Hypothalamus (tissue), 51 donors: ENCODE data around the gene ANXA2.
"Not testable (repeated sequence)": the region's sequence is repeated elsewhere in the genome, so short reads cannot be mapped to it uniquely, and the experiment has no call there.

Experiments
- DNase-seq, 51 donors: peaks; one replicate each; lab custom pipeline; 2025; lab: John Stamatoyannopoulos, UW

Gene ANXA2

DNA sequence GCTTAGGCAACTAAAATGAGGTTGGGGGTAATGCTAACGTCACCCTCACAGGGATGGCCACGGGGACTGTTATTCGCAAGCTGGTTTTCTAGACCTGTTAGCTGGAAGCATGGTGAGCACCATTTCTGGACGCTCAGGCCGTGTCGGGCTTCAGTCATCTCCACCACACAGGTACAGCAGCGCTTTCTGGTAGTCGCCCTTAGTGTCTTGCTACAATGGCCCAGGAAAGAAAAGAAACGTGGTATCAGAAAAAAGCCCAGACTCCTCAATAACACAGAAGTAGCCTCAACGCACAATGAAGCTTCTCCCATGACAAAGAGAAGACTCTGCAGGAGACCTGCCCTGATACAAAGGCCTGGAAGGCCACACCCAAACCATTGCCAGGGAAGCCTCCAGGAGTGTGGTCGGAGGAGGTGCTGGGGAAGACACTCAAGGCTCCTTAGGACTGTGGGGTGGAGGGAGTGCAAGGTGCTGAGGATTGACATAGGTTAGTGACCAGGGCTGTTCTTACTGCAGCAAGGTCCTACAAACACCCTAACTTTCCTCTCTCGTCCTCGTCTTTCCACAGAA lies 50.2 kb downstream of the ANXA2 start:
- no peak for DNase-seq

DNA sequence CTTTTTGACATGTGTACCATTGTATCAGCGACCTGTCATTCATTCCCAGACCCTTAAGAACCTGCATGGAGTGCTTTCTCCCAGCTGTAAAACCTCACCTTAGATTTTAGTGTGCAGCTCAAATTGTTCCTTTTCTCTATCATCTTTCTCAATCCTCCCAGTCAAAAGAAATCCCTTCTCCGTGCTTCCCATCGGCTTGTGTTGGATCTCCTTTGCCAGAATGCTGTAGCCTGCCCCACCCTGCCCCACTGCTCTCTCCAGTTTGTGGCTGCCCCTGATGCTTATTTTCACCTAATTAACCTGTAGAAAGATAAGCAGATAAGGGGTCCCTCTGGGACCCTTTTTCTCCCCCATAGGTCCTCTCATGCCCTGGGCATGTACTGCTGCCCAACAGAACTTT lies 51.1 kb downstream of the ANXA2 start:
- DNase-seq: no peak

DNA sequence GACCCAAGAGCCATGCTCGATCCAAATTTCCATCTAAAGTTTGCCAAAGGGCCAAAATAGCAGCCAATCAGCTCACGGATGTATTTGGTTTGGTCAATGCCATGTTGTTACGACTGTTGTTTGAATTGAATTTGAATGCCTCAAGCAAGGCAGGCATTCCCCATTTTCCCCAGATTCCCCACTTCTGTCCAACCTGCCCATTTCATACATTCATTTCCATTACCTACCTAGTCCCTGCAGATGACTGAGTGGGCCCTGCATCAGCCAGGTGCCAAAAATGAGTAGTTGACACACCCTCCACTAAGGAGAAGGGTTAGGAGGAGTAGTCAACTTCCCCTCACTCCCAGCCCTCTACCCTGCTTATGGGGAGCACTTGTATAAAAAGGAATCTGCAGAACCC lies 51.7 kb downstream of the ANXA2 start:
- DNase-seq: no peak

DNA sequence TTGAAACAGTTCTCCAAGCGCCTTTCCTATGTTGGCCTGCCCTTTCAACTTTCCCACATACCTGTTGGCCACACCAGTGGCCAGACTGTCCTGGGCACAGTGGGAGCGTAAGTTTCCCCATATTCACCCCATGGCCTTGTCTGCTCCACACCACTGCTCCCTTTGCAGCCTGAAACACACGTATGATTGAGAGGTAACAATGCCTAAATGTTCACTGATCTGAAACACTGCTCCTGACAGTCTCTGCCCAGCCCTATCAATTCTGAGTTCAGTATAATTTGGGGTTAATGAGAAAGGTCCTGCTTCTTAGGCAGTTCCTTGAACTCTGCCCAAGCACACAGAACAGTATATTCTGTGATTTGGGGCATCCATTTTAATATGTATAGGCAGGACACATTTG lies 52.2 kb downstream of the ANXA2 start:
- no peak for DNase-seq

DNA sequence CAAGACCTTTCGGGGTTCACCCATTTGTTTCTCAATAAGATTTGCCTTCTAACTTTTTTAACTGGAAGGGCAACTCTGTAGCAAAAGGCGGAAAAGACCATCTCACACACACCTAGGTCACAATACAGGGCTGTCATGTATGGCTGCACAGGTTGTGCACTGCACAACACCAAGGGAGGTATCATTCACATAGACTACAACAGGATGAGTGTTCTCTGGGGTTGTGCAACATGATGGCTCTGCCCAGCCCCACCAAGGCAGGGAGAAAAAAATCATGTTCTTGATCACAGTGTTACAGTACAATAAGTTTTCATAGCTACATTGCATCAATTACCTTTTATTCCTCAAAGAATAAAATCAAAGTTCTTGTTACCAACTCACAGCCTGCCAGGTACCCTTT lies 52.8 kb downstream of the ANXA2 start:
- no peak for DNase-seq

DNA sequence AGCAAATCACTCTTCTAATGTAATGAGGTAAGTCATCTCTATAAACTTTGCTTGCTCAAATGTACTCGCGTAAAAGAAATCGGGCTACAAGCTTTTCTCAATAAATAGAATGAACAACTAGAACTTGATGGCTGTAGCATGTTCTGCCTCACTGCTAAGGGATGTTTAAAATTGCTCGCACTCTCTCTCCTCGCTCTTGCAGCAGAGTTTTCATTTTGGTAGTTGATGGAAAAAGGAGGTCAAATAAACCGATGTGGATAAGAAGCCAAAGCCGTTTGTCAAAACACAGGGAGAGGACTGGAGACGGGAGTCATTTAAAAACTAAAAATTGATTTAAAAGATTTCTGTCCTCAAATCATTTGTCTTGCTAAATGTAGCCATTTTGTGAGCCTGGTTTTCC lies 53.3 kb downstream of the ANXA2 start:
- DNase-seq: no peak

DNA sequence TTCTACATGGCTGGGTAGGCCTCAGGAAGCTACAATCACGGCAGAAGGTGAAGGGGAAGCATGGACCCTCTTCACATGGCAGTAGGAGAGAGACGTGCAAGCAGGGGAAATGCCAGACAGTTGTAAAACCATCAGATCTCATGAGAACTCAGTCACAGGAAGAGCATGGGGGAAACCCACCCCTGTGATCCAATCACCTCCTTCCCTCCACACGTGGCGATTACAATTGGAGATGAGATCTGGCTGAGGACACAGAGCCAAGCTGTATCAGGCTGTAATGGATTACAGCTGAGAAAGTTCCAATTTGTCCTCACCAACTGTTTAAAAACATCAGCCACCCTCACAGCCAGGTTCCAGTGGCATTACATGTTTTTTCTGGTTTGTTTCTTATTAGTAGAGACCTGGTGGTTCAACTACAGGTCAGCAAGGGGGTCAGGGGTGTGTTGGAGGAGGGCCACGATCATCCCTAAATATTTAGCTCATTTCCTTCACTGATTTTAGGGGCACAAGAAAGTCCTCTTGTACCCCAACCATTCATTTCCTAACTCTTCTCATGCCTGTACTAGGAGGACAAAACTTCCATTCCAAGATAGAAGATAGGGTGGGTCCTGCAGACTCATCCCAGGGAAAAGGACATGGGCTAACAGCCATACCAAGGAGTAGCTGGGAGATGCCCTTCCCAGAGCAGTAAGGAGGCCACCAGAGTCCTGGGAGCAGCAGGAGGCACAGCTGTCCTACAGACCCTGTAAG lies 54.4 kb downstream of the ANXA2 start:
- no peak for DNase-seq

DNA sequence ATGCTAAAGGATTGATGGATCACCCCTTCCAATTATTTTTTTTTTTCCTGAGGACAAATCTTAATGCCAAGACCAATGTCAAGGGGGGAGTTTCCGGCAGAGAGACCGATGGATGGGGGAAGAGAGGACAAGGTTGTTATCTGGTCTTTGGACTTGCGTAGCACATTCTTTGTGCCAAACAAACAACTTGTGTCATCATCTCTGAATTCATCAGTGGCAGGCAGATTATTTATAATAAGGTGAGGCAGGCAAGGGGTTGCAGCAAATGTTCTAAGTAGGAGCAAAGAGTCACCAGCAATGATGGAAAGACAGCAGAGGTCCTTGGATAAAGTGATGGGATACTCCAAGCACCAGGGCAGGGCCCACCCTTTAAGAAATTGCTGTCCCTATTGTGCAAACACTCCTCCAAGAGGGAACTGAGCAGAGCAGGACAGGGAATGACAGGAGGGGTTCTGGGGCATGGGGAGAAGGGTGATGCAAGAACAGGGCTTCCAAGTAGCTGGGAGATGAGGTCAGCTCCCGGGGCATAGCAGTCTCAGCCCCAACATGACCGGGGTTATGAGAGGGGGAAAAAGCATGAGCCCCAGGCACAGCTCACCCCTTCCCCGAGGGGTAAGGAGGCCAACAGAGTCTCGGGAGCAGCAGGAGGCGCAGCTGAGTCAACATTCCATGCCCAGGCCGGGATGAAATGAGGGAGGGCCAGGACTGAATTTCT lies 57.4 kb downstream of the ANXA2 start:
- DNase-seq: no peak

DNA sequence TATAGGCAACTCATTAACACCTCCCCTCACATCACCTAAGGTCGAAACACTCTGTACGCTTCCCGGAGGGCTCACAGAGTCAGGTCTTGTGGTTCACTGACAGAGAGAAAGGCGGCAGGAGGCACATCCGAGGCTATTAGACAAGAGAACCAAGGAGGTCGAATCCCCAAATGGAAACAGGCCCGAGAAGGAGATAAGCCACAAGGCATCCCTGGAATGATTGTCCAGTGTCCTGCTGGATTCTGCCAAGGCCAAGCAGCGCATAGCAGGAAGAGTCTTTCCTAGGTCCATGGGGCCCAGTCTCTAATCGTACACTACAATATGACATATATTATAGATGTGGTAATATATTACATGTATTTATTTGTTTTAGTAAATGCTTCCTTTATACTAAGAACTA lies 58.5 kb downstream of the ANXA2 start:
- DNase-seq: no peak

DNA sequence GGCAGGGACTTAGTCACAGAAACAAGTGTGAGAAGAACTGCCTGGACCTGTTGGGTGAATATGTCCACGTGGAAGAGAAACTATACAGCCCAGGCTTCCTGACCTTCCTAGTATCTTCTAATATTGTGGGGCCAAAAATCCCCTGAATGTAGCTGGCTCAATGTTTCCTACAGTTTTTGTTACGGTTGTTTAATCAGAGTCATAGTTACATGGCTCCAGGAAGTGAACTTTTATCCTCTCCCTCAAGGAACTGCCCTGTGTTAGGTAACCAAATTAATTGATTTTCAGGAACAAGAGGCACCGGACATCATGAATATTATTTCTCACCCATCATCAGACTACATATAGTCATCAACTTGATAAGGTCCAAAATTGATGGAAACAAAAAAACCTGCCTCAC lies 59.0 kb downstream of the ANXA2 start:
- no peak for DNase-seq

DNA sequence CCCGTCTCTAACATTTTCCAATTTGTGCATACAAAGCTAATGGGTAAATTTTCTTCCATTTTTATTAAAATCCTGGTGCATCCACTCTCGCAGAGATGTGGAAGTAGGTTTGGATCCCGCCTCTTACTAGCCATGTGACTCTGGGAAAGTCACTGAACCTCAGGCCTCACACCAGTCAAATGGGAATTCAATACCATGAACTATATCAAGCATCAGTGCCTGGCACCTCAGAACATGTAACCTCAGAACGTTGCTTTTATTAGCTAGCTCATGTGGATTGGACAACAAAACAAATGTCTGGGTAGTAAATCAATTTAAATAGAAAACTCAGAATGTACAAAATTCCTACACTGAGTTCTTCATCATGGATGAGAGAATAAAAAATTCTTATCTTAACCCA lies 60.7 kb downstream of the ANXA2 start:
- DNase-seq: no peak

DNA sequence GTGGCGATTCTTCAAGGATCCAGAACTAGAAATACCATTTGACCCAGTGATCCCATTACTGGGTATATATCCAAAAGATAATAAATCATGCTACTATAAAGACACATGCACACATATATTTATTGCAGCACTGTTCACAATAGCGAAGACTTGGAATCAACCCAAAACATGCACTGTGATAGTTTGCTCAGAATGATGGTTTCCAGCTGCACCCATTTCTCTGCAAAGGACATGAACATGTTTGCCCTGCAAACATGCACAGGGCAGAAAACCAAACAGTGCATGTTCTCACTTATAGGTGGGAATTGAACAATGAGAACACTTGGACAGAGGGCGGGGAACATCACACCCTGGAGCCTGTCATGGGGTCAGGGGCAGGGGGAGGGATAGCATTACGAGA lies 62.5 kb downstream of the ANXA2 start:
- not testable (repeated sequence) for DNase-seq

DNA sequence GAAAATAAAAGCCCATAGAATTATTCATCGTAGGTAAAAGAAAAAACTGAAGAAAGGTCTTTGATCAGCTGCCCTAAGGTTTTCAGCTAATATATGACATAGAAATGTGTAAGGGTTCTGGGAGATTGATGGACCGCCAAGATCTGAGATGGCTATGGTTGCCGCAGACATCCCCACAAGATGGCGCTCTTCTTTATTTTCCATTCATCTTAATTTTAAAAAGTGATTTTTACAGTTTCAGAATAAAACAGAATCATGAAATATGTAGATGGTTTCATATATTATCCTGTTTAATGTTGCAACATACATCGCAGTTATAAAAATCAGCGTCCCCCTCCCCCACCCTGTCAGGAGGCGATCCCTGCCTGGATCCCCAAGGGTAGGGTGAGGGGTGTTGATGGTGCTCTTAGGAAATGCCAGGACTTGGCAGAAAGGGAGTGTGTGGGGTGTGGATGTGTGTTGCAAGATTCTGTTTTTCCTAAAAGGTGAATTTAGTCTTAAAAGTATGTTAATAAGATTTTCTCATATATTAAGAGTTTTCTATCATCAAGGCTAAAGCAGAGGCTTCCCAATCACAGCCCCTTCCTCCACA lies 68.8 kb downstream of the ANXA2 start:
- DNase-seq: no peak

DNA sequence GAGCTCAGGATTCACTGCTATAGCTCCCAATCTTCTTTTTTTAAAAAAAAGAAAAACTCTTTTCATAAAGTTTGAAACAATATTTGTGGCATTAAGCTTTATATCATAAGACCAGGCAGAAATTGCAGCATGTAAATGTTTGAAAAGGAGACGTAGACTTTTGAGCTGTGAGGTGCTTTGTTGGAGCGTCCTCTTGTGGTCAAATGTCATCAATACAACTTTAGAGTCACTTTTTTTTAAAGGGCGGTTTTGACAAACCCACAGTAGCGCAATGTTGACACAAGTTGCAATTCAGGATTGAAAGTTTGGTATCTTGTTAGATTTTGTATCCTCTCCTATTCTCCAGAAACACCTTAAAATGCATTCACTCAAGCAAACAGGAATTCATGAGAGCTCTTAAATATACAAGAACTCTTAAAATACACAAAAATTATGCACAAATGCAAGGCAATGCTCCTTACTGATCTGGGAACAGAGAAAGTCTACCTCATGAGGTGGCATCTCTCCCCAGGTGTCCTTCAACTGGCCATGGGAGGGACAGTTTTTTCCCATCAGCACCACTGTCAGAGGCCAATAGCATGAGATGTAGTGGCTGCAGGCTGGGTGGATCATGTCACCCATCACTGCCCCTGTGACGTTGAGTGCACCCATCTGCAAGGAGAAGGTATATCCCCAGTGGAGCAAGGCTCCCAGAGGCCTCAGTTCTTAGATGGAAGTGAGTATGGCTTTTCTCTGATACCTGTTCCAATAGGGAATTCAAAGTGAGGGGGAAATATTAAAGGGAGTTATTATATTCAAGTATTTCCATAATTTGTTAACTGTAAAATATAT lies 70.7 kb downstream of the ANXA2 start:
- DNase-seq: peak in 8 of 51 donors; percentile 1 to 49 (median 18)

DNA sequence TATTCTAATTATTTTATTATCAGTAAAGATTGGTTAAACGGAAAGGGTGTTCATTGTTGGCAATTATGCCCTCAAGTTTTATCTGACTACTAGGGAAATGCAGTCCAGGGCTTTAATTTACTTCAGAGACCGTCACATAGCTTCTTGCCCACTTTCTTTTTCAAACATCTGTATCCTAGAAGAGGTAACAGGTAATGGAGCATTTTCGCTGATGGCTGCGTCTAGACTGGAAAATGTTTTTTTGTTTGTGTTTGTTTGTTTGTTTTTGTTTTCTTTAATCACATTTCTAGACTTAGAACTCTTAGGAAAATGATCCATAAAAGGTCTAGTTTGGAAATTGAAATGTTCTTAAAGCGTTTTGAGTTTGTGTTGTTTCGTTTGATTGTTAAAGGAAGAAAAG lies 71.4 kb downstream of the ANXA2 start:
- DNase-seq: no peak

DNA sequence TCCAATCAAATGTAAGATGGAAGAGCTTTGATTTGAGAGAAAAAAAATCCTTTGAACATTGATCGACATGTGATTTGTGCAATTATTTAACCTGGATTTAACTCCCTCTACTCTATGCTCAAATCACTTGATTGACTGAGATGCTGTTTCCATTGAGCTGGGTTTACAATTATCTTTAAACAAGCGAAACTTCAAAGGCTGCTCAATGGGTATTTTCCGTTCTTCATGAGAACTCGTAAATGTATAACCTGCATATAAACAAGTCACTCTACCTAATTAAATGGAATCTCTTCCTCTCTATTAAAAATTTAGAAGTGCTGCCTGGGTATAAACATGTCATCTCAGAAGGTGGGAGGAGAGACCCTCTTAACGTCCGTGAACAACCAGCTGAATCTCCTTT lies 71.9 kb downstream of the ANXA2 start:
- DNase-seq: no peak

DNA sequence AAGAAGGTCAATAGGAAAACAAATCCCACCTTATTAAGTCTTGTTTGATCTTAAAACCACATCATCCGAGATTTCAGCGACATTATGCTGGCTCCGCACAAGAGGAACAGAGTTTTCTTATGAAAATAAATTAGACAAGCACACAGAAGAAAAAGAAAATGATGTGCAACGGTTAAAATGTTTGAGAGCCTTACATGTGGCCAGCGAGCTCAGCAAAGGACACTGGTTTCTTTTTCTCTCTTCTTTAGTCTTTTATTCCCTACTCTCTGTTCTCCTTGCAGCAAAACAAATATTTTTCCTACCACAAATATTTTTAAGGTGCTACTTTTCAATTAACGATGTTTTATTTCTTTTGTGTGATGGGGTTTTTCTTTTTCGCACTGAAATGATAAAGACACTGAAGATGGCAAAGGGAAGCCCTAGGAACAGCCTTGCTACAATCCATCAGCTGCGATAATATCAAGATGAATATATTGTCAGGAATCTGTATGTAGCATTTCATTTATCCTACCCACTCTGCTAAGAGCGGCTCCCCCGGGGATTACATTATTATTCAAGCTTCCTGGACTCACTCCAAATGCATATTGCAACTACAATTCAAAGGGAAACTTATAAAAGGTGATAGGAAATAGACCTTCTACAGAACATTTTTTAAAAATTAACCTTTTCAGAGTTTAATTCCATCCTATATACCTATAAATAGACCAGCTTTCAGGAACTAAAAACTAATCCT lies 72.9 kb downstream of the ANXA2 start:
- DNase-seq: no peak

DNA sequence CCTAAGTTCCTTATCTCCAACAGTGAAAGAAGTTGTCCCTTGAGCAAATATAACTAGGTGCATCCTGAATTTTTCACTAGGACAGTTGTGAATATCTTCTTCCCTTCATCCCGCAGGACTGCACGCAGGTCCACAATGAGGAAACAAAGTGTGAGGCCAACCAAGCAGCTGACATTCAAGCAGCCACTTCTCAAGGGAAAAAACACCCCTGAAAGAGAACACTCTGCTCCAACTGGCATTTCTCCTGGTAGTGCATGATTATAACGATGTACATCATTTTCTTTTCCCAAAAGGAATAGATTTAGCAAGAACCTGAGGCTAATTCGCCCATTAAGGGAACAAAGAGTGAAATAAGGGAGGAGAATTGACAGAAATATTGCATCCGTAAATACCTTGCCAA lies 74.5 kb downstream of the ANXA2 start:
- peak in 1 of 51 donors; percentile 3 for DNase-seq

DNA sequence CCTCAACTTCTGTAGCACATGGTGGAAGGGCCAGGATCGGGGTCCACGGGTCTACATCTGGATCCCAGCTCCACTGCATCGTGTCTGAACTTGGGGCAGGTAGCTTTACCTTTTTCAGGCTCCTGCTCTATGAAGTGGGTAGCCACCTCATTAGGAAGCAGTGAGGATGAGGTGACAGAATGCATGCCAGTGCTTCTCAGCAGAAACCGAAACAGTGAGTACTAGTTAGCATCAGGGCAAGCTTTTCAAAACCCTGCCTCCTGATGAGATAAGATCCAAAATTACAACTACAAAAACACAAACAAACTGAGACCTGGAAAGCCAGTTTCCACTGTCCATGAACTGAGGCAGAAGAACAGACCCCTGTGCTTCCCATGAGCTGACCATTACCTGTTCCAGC lies 77.4 kb downstream of the ANXA2 start:
- DNase-seq: no peak

DNA sequence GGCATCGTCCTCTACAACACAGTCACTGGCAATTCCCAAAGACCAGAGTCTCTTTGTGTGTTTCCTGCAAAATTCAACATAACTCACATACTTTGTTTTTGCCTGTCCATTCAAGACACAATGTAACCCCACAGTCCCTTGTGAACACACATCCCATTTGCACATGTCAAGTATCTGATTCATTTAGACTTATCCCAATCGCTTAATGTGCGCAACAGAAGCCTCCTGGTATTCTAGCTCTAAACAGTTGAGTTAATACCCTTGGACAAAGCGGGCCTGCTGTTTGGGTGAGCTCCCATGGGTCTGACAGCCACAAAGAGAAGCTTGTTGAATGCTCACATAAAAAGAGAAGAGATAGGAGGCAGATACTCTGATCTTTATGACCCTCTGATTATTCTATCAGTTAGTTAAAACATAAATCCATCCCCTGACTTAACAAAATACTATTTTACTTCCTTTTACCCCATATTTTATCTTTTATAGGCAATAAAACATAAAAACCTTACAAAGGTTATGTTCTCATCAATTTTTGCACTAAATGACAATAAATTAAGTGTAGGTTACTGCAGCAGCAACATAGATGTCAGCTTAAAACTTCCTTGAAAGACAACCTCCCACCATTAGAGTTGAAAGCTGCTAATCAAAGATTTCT lies 79.4 kb downstream of the ANXA2 start:
- no peak for DNase-seq
